ENCODE measurements around the gene DNAJC5. TPM values are rescaled to one million over a fixed set of nuclear protein-coding genes. Genes with fewer than 3 reads are reported as not detected.

Gene DNAJC5
- total and polyA plus RNA-seq, 7 donors = 13.1 to 33.6 (median 20.9) TPM

- Histone ChIP-seq H3K27me3 (ENCODE audit: insufficient read depth in 3 of 3, low read length in 2 of 3) (no peaks in the 10 kb centered on the region), H3K4me1 (peaks cover 2% of the 10 kb centered on the region), H3K27ac (no peak overlapping the region), H3K9me3 (no peaks in the 10 kb centered on the region), H3K36me3 (ENCODE audit: insufficient read depth in 1 of 2, low read depth in 1 of 2) (peaks cover 2 to 66% of the 10 kb centered on the region in 2 donors), H3K4me3 (no peak overlapping the region)
- no peak for TF ChIP-seq CTCF (IDR thresholded peaks at IDR 0.05)
- WGBS, 3 donors = 90 to 93% (median 93%) methylated on average over 52 to 61 of the region's 61 CpGs
- intact Hi-C loops (cut with DNase I) = no loop called here
- ATAC-seq = peak in 1 of 4 donors; percentile 6
- DNase-seq = peak; percentile 8 to 58
These were observed 67.8 kb downstream of the DNAJC5 start for GRCh38 chr20:63962426-63963347.

GRCh38 chr20:63963348-63963741 lies 68.4 kb downstream of the DNAJC5 start:
- peaks cover 2 to 67% of the 10 kb centered on the region in 2 donors for H3K36me3 ChIP-seq (ENCODE audit: insufficient read depth in 1 of 2, low read depth in 1 of 2)
- ATAC-seq (peak in 1 of 4 donors; percentile 15), DNase-seq (peak; percentile 9 to 41)
- H3K27ac ChIP-seq = no peak overlapping the region
- H3K9me3 ChIP-seq = no peaks in the 10 kb centered on the region
- H3K4me1 ChIP-seq = no peaks in the 10 kb centered on the region
- no peak overlapping the region for H3K4me3 ChIP-seq
- no peaks in the 10 kb centered on the region for H3K27me3 ChIP-seq (ENCODE audit: insufficient read depth in 3 of 3, low read length in 2 of 3)
- intact Hi-C loops (cut with DNase I) = no loop called here
- no peak for TF ChIP-seq CTCF (IDR thresholded peaks at IDR 0.05)
- 89 to 92% (median 91%) methylated on average over 19 to 27 of the region's 27 CpGs for WGBS, 3 donors

GRCh38 chr20:63963784-63964301 lies 68.9 kb downstream of the DNAJC5 start:
- H3K4me1 ChIP-seq = peaks cover 3% of the 10 kb centered on the region
- H3K4me3 ChIP-seq = no peak overlapping the region
- intact Hi-C loops (cut with DNase I) = no loop called here
- H3K9me3 ChIP-seq = no peaks in the 10 kb centered on the region
- ATAC-seq = no peak
- H3K27me3 ChIP-seq (ENCODE audit: insufficient read depth in 3 of 3, low read length in 2 of 3) = no peaks in the 10 kb centered on the region
- TF ChIP-seq CTCF (IDR thresholded peaks at IDR 0.05) = no peak
- peak in 1 of 2 donors; percentile 10 for DNase-seq
- H3K27ac ChIP-seq = no peak overlapping the region
- WGBS, 3 donors = 89 to 93% (median 92%) methylated on average over 16 of the region's 16 CpGs
- H3K36me3 ChIP-seq (ENCODE audit: insufficient read depth in 1 of 2, low read depth in 1 of 2) = peaks cover 2 to 67% of the 10 kb centered on the region in 2 donors

- intact Hi-C loops (cut with DNase I) = no loop called here
- 87 to 91% (median 90%) methylated on average over 14 to 16 of the region's 16 CpGs for WGBS, 3 donors
- Histone ChIP-seq H3K9me3 (no peaks in the 10 kb centered on the region), H3K36me3 (ENCODE audit: insufficient read depth in 1 of 2, low read depth in 1 of 2) (peaks cover 2 to 62% of the 10 kb centered on the region in 2 donors), H3K27me3 (ENCODE audit: insufficient read depth in 3 of 3, low read length in 2 of 3) (no peaks in the 10 kb centered on the region), H3K4me3 (no peak overlapping the region), H3K27ac (no peak overlapping the region), H3K4me1 (peaks cover 6% of the 10 kb centered on the region)
- no peak for ATAC-seq
- TF ChIP-seq CTCF (IDR thresholded peaks at IDR 0.05) = no peak
- DNase-seq = peak; percentile 11 to 46
These were observed 69.5 kb downstream of the DNAJC5 start for GRCh38 chr20:63964412-63964811.

Measured in psoas muscle (tissue), 8 donors.